IMR-90 (cell line): ENCODE results near the gene CAMK2N1. TPM values are rescaled to one million over a fixed set of nuclear protein-coding genes. Genes with fewer than 3 reads are reported as not detected.

Source experiments
- ATAC-seq: fragments of 200-7000 bp; cut with Tn5 transposase; 2 replicates; pipeline ENCODE4 v1.9.1; 2020; ENCODE audit warnings: low read depth, mild to moderate bottlenecking, moderate library complexity
- BruUV-seq: library from RNA; stranded (reverse); fragments of 400-500 nt; replicated peaks from 2 replicates; lab custom pipeline; 2021; lab: Mats Ljungman, UMichigan
- CTCF ChIA-PET: fragments of 300-600 bp; formaldehyde crosslinking; extraction: SDS; loops from one replicate; lab custom pipeline; 2021; ENCODE audit warnings: antibody characterized with exemption; lab: Yijun Ruan, JAX
- POLR2A ChIA-PET: fragments of 300-600 bp; sonication (Branson Sonifier 250); formaldehyde crosslinking; loops from one replicate; lab custom pipeline; 2022; ENCODE audit warnings: antibody characterized with exemption; ENCODE audit not compliant: unreplicated experiment; lab: Charles Lee
- DNase-seq: peaks from one replicate; pipeline ENCODE4 v3.0.0; 2013
- H2AFZ ChIP-seq: replicated peaks from 2 replicates; pipeline ENCODE3; 2013; ENCODE audit warnings: low read length, mild to moderate bottlenecking; ENCODE audit not compliant: poor library complexity
- H2AK5ac ChIP-seq: 2 replicates; pipeline ENCODE4 v1.6.1; 2013; ENCODE audit warnings: low read depth, low read length, inconsistent platforms
- H2AK9ac ChIP-seq: replicated peaks from 2 replicates; pipeline ENCODE3; 2013; ENCODE audit warnings: mild to moderate bottlenecking, low read depth, low read length, moderate library complexity; ENCODE audit not compliant: poor library complexity
- H2BK120ac ChIP-seq: 2 replicates; pipeline ENCODE4 v1.6.1; 2013; ENCODE audit warnings: low read depth, low read length, inconsistent platforms
- H2BK15ac ChIP-seq: 3 replicates; pipeline ENCODE4 v1.6.1; 2013; ENCODE audit warnings: low read depth, low read length, inconsistent platforms
- H2BK20ac ChIP-seq: 2 replicates; pipeline ENCODE4 v1.6.1; 2013; ENCODE audit warnings: low read depth, mild to moderate bottlenecking, inconsistent platforms, low read length, moderate library complexity
- H2BK5ac ChIP-seq: 2 replicates; pipeline ENCODE4 v1.6.1; 2013; ENCODE audit warnings: mild to moderate bottlenecking, low read depth, low read length, inconsistent platforms; ENCODE audit not compliant: poor library complexity, severe bottlenecking
- H3K14ac ChIP-seq: replicated peaks from 2 replicates; pipeline ENCODE4 v1.6.1; 2013; ENCODE audit warnings: low read depth, low read length, inconsistent platforms
- H3K18ac ChIP-seq: 2 replicates; pipeline ENCODE4 v1.6.1; 2013; ENCODE audit warnings: low read depth, low read length, control low read depth
- H3K23ac ChIP-seq: 2 replicates; pipeline ENCODE4 v1.6.1; 2013; ENCODE audit warnings: low read depth, low read length, inconsistent platforms
- H3K27ac ChIP-seq: 2 replicates; pipeline ENCODE4 v1.5.1; 2013; ENCODE audit warnings: mild to moderate bottlenecking, control low read depth, low read length; ENCODE audit not compliant: insufficient read depth
- H3K27me3 ChIP-seq: 2 replicates; pipeline ENCODE4 v1.6.1; 2013; ENCODE audit warnings: low read length; ENCODE audit not compliant: control insufficient read depth, insufficient read depth
- H3K36me3 ChIP-seq: 2 replicates; pipeline ENCODE4 v1.6.1; 2013; ENCODE audit warnings: low read length, mixed read lengths; ENCODE audit not compliant: control insufficient read depth, insufficient read depth
- H3K4ac ChIP-seq: 2 replicates; pipeline ENCODE4 v1.6.1; 2013; ENCODE audit warnings: low read depth, low read length, inconsistent platforms
- H3K4me1 ChIP-seq: 2 replicates; pipeline ENCODE4 v1.6.1; 2013; ENCODE audit warnings: low read length, mixed read lengths; ENCODE audit not compliant: control insufficient read depth, insufficient read depth
- H3K4me2 ChIP-seq: 2 replicates; pipeline ENCODE4 v1.6.1; 2013; ENCODE audit warnings: low read depth, mild to moderate bottlenecking, control low read depth, low read length, moderate library complexity
- H3K4me3 ChIP-seq: 2 replicates; pipeline ENCODE4 v1.5.1; 2013; ENCODE audit warnings: low read depth, mild to moderate bottlenecking, control low read depth, low read length, moderate library complexity; ENCODE audit not compliant: insufficient read depth
- H3K56ac ChIP-seq: 2 replicates; pipeline ENCODE4 v1.6.1; 2013; ENCODE audit warnings: low read length, inconsistent platforms; ENCODE audit not compliant: insufficient read depth; ENCODE audit errors: extremely low read depth
- H3K79me1 ChIP-seq, 2 experiments: 2 replicates each; pipeline ENCODE4 v1.6.1; 2013; ENCODE audit warnings: low read length in 2 of 2, inconsistent platforms in 1 of 2, low read depth in 1 of 2
- H3K9ac ChIP-seq: 2 replicates; pipeline ENCODE4 v1.6.1; 2013; ENCODE audit warnings: low read depth, low read length, control low read depth
- H3K9me1 ChIP-seq: 2 replicates; pipeline ENCODE4 v1.6.1; 2013; ENCODE audit warnings: low read length, inconsistent platforms; ENCODE audit not compliant: insufficient read depth
- H3K9me3 ChIP-seq: 2 replicates; pipeline ENCODE4 v1.6.1; 2013; ENCODE audit warnings: low read length; ENCODE audit not compliant: control insufficient read depth, insufficient read depth
- H4K20me1 ChIP-seq: 2 replicates; pipeline ENCODE4 v1.6.1; 2013; ENCODE audit warnings: low read length, inconsistent platforms; ENCODE audit not compliant: insufficient read depth
- H4K5ac ChIP-seq: 2 replicates; pipeline ENCODE4 v1.6.1; 2013; ENCODE audit warnings: mild to moderate bottlenecking, low read depth, low read length, control low read depth
- H4K8ac ChIP-seq, 2 experiments: 2 replicates each; pipeline ENCODE4 v1.6.1; 2013; ENCODE audit warnings: low read depth in 2 of 2, low read length in 2 of 2, control low read depth in 1 of 2, inconsistent platforms in 1 of 2
- H4K91ac ChIP-seq: 2 replicates; pipeline ENCODE4 v1.6.1; 2013; ENCODE audit warnings: low read depth, low read length, inconsistent platforms; ENCODE audit not compliant: insufficient read depth
- BHLHE40 ChIP-seq: fragments of 150-350 bp; IDR thresholded peaks from 2 replicates; pipeline ENCODE4 v1.6.1; 2016; ENCODE audit warnings: mild to moderate bottlenecking, low read depth, low read length
- CEBPB ChIP-seq: IDR thresholded peaks from 2 replicates; pipeline ENCODE4 v1.6.1; 2012; ENCODE audit warnings: low read depth, low read length, improper control_type of control experiment
- WGBS, 2 experiments: methylation state at CpG; one replicate each; pipeline versions ENCODE4 v1.1.5 to v1.1.7; 2013; ENCODE audit warnings: missing lambda C conversion rate in 2 of 2; ENCODE audit not compliant: insufficient read length in 1 of 2; ENCODE audit errors: extremely low coverage in 2 of 2; 5-methylcytosine and 5-hydroxymethylcytosine counted together
- dilution Hi-C: fragments of 300-500 bp; cut with HindIII; formaldehyde crosslinking; loops from one replicate; pipeline ENCODE4 v1.14.3; 2018; ENCODE audit warnings: low sequenced_read_pairs; ENCODE audit not compliant: unreplicated experiment
- in situ Hi-C: fragments of 300-500 bp; cut with MboI; formaldehyde crosslinking; loops from 3 replicates; pipeline ENCODE4 v1.14.3; 2019; ENCODE audit warnings: low sequenced_read_pairs, inconsistent platforms, mixed read lengths
- intact Hi-C: fragments of 100-400 bp; cut with micrococcal nuclease; formaldehyde crosslinking; loops from 2 replicates; pipeline ENCODE4 v1.10.0; 2022
- polyA plus RNA-seq, 3 experiments: library from polyadenylated mRNA; depleted of rRNA; stranded (reverse); fragments of >200 nt; gene quantifications; 2 replicates each; pipeline ENCODE4 v1.2.3, GENCODE V29; 2012; ENCODE audit warnings: low replicate concordance in 1 of 3
- total RNA-seq: library from RNA; depleted of rRNA; stranded (reverse); fragments of >200 nt; gene quantifications from 2 replicates; pipeline ENCODE4 v1.2.3, GENCODE V29; 2012
- TF ChIP-seq, protein P1 (sequence below): fragments of 150-350 bp; IDR thresholded peaks from 2 replicates; pipeline ENCODE4 v1.6.1; 2016; ENCODE audit warnings: low read depth, mild to moderate bottlenecking, low read length, moderate library complexity, borderline replicate concordance

CAMK2N1 gene
- total and polyA plus RNA-seq, 2 of the 4 experiments (the other 2 are of a cell fraction) = 10.2 to 44.4 TPM

DNA sequence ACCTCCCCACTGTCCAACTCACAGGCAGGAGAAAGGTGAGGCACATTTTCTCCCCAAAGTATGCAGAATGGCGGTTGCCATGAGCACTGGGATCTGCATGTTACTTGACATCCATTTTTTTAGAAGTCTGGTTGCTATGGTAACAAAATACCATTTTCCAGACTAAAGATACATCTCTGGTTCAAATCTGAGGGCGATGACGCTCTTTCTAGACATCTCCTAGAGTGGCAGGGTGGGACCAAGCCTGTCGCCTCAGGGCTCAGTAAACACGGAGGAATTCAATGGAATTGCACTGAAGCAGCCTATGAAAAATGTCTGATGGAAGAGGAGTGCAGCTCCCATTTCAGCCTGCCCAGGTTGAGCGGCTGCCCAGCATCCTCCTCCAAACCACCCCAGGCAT, 44.9 kb upstream of the CAMK2N1 start:
- H3K18ac ChIP-seq = no peak overlapping the region
- peaks cover 75% of the 10 kb centered on the region for H3K27me3 ChIP-seq
- no peaks in the 10 kb centered on the region for H4K20me1 ChIP-seq
- intact Hi-C loops (no loop called here), dilution Hi-C loops (no loop called here), in situ Hi-C loops (loop anchor here (25.0 kb wide), 1 partner anchor 681 kb away; no protein-coding TSS in a partner anchor)
- H3K4me3 ChIP-seq = no peak overlapping the region
- no CpG with 5 or more reads among the region's 6 CpGs for WGBS, 2 experiments
- H2BK15ac ChIP-seq = no peak overlapping the region
- no peak overlapping the region for H4K8ac ChIP-seq
- no peak overlapping the region for H3K14ac ChIP-seq
- no peak overlapping the region for H3K23ac ChIP-seq
- no peak overlapping the region for H2BK20ac ChIP-seq
- no peaks in the 10 kb centered on the region for H3K36me3 ChIP-seq
- no peak overlapping the region for H3K9ac ChIP-seq
- no peaks in the 10 kb centered on the region for H3K4me1 ChIP-seq
- H2BK5ac ChIP-seq = no peak overlapping the region
- no peaks in the 10 kb centered on the region; the same call in 1 of the 2 replicates for H3K9me1 ChIP-seq
- no peak overlapping the region for H2AK9ac ChIP-seq
- DNase-seq (no peak), ATAC-seq (no peak)
- no peak overlapping the region for H3K4me2 ChIP-seq
- H3K9me3 ChIP-seq = peaks cover 5% of the 10 kb centered on the region; the same call in 1 of the 2 replicates
- H4K91ac ChIP-seq = no peak overlapping the region
- POLR2A ChIA-PET = no interaction called here
- TF ChIP-seq BHLHE40 (no peak), CEBPB (no peak)
- TF ChIP-seq, protein P1, sequence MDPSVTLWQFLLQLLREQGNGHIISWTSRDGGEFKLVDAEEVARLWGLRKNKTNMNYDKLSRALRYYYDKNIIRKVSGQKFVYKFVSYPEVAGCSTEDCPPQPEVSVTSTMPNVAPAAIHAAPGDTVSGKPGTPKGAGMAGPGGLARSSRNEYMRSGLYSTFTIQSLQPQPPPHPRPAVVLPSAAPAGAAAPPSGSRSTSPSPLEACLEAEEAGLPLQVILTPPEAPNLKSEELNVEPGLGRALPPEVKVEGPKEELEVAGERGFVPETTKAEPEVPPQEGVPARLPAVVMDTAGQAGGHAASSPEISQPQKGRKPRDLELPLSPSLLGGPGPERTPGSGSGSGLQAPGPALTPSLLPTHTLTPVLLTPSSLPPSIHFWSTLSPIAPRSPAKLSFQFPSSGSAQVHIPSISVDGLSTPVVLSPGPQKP = no peak
- CTCF ChIA-PET = no interaction called here
- no peak overlapping the region for H2AK5ac ChIP-seq
- H3K4ac ChIP-seq = no peak overlapping the region
- no peaks in the 10 kb centered on the region for H3K79me1 ChIP-seq
- H2BK120ac ChIP-seq = no peak overlapping the region
- H3K27ac ChIP-seq = no peak overlapping the region
- no TSS peak for BruUV-seq
- no peak overlapping the region for H4K5ac ChIP-seq
- H3K56ac ChIP-seq = no peak overlapping the region
- no peak overlapping the region for H2AFZ ChIP-seq
